HG03066 (cell line): ENCODE results near the gene ATP8B1.
"Not testable (repeated sequence)": the region's sequence is repeated elsewhere in the genome, so short reads cannot be mapped to it uniquely, and the experiment has no call there.

Source experiments
- ATAC-seq: cut with Tn5 transposase; IDR thresholded peaks from one replicate; pipeline ENCODE4 v1.9.1; 2021; ENCODE audit warnings: low read depth; ENCODE audit not compliant: unreplicated experiment

The ATP8B1 gene

DNA sequence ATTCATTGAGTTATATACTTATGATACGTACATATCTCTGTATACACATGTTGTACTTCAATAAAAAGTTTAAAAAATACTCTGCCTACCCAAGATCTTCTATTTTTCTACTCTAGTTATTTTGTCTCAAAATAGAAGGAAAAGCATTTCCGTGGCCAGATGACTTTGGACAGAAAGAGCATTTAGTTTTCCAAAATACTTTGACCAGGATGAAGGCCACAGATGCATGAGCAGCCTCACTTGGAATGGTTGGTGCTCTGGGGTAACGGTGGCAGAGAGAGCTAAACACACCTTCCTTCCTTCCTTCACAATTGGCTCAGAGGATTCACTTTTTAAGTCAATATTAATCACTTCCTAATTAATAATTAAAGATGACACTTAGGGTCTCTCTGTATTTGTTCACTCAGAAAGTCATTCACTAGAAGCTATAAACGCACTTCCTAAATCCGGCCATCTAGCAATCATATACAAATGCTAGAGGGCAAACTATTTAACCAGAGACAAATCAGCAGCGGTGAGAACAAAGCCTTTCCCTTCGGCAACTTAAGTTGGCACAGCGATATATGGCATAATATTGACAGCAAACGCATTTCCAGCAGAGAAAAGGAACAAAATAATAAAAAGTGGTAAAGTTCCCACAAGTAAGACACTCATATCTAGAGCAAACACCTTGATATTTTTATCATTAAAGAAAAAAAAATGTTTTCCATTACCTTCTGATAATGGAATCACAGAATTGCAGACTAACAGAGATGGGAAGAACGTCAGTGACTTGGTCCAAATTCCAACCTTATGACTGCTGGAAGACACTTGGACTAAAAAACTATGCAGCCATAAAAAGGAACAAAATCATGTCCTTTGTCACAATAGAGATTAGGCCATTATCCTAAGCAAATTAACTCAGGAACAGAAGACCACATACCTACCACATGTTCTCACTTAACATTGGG lies 125.6 kb downstream of the ATP8B1 start:
- ATAC-seq = no peak

DNA sequence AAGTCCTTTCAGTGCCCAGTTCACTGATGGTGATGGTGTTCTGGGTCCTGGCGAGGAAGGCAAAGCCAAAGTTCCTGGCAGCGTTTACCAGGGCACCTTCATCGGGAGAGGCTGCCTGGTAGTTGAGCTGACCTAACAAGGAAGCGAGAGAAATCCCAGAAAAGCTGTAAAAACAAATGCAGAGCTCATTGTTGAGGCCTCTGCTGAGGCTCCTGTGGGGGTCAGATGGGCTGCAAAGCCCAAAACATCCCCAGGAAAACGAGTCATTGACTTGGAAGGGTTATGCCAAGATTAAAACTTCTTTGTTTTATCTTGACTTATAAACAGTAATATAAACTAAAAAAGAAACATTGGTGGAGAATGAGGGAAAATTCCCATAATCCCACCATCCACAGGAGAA lies 128.2 kb downstream of the ATP8B1 start:
- no peak for ATAC-seq

DNA sequence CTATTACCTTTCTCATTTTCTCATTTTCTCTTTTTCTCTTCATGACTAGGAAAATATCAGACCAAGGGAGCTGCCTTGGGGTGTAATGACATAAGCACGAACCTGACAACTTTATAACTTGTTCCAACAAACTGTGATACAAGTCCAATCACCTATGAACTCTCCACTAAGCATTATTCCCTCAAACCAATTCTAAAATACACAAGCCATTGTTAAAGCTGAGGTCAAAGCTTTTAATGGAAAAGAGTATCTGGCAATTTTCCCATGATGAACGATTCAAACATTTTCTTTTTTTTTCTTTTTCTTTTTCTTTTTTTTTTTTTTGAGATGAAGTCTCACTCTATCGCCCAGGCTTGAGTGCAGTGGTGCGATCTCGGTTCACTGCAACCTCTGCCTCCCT lies 133.1 kb downstream of the ATP8B1 start:
- ATAC-seq = no peak

DNA sequence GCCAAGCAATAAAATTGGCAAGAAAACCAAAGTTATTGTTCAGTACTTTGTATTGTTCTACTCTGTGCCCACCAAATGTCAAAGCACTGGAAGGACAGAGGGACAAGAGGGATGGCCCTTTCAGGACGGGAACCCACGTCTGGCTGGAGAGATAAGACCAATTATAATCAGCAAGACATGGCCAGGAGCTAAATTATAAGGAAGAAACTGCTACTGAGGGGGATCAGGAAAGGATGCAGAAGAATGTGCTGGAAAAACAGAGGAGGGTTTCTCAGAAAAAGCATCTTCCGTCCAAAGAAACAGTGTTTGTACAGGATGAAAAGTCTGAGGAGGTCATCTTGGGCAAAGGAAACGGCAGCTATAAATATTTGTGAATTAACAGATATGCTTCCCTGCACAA lies 135.1 kb downstream of the ATP8B1 start:
- ATAC-seq = no peak

DNA sequence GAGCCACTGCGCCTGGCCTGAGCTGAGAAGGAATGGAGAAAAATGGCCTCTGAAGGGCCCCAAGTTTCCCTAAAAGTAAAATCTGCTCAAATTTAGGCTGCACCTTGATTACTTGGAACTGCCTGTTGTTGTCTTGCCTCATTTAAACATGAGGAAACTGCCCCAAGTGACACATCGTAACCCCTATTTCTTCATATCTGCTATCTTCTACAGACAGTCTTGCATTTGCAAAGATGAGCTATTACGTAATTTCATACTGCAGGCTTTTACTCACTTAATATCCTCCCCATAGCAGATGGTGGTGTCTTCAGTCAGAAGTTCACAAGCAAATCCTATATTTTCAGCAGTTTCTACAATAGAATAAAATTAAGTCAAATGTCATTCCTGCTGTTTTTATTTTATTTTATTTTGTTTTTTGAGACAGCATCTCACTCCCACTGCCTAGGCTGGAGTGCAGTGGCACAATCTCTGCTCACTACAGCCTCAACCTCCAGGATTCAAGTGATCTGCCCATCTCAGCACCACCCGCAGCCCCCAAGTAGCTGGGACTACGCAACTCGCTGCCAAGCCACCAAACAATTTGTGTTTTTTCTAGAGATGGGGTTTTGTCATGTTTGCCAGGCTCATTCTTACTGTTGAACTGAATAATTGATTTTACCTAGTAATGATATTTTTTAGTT lies 136.2 kb downstream of the ATP8B1 start:
- ATAC-seq = no peak

DNA sequence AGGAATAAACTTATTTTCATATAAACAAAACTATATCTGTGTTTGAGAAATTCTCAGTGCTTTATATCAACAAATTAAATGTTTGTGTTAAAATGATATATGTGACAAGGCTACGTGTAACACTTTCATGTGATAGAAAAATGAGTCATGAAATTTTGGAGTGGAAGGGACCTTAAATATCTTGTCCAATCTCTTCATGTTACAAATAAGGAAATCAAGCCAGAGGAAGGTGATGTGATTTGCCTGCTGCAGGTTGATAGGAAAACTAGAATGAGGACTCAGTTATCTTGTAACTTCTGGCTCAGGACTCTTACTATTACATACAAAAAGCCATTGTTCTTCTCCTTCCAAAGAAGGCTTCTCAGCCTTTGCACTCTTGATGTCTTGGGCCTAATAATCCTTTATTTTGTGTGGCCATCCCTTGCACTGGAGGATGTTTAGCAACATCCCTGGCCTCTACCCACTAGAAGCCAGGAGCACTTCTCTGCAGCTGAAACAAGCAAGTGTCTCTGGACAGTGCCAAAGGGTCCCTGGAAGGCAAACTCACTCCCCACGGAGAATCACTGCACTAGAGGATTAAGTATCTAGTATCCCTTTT lies 138.4 kb downstream of the ATP8B1 start:
- ATAC-seq = no peak

DNA sequence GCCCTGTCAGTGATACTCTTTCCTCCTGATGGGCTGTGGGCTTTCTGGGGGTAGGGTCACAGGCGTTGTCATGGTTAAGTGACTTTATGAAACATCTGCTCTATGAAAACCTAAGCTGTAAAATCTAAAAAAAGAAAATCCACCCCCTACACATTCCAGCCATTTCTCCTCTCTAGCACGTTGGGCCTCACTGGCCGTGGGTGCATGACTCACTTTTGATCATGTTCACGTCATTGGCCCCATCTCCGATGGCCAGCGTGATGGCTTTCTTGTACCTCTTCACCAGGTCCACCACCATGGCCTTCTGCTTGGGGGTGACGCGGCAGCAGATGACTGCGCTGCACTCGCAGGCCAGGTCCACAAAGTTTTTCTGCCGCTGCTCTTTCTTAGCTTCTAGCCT lies 142.2 kb downstream of the ATP8B1 start:
- ATAC-seq = no peak

DNA sequence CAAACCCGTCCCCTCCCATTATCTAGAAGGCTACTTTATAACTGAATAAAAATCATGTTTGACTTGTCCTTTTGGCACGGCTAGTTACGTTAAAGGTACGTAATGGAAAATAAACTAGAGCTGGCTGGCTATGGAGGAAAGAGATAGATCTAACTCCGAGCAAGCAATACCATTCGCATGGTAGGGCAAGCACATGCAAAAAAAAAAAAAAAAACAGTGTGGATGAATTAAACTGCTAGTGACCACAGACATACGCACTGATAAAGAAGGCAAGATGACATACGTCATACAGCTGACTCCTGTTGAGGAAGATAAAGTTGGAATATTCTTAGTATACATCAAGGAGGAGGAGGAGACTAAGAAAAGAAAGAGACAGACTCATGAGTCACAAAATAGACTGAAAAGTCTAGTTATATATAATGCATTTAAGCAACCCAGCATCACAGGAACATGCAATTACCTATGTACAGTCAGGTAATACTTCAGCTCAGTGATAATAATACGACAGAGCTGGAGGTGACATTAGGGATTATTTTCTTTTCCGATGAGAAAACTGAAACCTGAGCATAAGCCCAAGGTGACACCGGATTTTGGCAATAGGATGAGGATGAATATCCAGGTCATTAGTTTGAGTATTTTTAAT lies 143.5 kb downstream of the ATP8B1 start:
- ATAC-seq = no peak

DNA sequence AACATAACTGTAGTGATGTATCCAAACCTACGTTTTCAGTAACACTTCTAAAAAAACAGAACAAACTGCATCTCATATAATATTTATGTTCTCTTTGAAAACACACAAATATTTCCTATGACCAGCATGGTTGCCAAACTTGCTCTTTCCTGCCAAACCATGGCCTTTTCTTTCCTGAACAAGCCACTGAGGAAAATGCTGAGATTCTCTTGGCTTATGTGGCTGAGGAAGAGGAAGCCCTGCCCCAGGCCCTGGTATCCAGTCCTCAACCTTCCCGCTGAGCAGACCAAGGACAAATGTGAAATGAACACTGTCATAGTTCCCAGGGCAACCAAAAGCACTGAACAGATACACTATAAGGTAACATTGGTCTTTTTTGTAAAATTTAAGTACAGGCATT lies 145.6 kb downstream of the ATP8B1 start:
- ATAC-seq = no peak

DNA sequence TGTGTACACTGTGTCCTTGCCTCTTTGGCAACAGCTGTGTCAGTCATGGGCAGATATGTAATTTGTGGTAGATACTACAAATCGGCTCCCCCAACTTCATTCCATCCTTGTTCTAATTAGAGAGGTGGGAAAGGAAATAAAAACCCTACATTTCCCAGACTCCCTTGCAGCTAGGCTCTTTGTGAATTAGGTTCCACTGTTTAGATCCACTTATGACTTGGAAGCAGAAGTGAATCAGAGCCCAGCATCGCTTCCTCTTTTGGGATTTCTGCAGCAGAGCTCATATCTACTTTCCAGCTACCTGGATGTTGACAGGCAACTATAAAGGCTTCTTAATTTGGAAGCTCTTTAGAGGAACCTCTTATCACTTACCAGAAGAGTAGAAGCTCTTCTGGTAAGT lies 147.4 kb downstream of the ATP8B1 start:
- ATAC-seq = no peak

DNA sequence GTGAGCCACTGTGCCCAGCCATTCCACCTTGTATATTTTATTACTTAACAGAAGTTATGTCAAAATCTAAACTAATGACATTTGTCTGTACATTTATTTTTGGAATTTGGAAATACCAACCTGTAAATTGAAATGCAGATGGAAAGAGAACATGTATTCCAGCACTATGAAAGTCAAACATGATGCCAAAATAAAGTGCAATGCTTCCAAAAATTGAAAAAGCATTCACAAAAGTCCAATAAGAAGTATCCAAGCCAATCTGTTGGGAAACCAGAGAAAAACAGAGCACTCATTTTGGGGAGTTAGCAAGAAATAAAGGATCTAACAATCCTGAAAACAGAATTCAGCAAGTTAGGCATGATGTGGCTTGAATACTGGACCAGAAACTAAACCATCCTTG lies 151.2 kb downstream of the ATP8B1 start:
- no peak for ATAC-seq

DNA sequence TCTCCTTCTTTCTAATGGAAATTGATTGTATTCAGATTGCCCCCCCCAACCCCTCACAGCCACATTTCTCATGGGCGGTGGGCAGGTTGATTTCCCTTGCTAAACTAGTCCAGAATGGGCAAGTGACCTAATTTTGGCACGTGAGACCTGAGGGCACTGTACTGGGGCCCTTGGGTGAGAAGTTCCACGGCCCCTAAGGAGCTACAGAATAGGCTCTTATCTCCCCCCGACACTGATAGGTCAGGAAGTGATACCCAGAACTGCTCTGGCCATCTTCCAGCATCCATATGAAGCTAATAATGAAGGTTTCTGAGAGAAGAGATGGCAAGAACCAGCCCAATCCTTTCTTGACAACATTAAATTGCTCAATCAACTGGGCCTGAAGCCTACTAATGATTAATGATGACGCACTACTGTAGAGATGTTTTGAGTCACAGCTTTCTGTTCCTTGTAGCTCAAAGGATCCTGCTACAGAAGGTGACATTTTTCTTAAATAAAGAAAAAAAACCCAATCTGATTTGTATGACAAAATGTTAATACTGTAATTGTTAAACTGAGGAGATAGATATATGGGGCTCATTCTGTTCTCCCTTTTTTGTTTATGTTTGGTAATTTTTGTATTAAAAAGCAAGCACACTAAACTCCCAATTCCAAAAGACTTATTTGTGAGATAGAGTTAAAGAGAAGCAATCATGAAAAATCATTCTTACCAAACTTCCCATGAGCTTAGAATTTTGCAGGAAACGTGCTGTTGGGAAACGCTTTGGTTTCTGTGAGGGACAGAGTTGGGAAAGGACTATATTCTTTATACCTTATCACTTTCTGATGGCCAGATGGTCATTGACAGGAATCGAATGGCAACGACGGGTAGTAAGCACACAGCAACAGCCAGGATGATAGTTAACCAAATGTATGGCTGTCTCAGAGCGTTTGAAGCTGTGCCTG lies 153.3 kb downstream of the ATP8B1 start:
- ATAC-seq = peak; percentile 95

DNA sequence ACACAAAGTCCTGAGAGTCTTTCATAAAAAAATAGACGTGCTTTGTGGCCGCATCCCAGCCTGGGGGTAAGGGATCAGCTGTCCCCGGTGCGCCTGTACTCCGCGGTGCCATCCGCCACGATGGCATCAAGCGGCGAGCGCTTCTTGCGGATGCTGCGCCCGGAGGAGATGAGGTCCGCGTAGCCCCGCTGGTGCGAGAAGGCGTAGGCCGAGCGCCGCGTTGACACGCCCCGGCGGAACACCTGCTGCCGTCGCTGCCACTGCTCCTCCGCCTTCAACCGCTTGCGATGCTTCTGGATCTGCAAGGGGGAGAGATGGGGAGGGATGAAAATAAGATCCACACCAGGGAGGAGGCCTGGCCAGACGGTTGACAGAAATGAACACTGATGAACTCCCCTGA lies 154.7 kb downstream of the ATP8B1 start:
- ATAC-seq = no peak

DNA sequence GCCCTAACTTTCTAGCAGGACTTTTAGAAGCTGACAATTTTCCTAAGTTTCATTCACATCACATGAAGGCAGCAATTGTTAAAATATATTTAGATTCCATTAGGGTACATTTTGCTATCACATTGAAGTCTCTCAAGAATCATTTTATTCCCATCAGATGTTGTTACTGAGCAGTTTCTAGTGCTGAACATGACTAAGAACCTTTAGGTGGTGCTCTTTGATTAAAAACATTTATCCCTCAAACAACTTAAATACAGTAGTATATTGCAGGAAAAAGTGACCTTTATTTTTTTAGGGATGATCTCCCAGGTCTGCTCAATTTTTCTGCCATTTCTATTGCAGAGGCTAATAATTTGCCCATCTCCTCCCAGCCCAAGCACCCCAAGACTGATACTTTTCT lies 158.6 kb downstream of the ATP8B1 start:
- ATAC-seq = no peak

DNA sequence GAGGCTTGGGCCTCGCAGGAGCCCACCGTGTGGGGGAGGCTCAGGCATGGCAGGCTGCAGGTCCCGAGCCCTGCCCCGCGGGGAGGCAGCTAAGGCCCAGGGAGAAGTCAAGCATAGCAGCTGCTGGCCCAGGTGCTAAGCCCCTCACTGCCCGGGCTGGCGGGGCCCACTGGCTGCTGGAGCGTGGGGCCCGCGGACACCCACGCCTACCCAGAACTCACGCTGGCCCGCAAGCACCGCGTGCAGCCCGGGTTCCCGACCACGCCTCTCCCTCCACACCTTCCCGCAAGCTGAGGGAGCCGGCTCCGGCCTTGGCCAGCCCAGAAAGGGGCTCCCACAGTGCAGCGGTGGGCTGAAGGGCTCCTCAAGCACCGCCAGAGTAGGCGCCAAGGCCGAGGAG lies 159.4 kb downstream of the ATP8B1 start:
- not testable (repeated sequence) for ATAC-seq

DNA sequence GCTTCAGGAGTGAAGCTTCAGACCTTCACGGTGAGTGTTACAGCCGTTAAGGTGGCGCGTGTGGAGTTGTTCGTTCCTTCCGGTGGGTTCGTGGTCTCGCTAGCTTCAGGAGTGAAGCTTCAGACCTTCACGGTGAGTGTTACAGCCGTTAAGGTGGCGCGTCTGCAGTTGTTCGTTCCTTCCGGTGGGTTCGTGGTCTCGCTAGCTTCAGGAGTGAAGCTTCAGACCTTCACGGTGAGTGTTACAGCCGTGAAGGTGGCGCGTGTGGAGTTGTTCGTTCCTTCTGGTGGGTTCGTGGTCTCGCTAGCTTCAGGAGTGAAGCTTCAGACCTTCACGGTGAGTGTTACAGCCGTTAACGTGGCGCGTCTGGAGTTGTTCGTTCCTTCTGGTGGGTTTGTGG lies 160.7 kb downstream of the ATP8B1 start:
- ATAC-seq = not testable (repeated sequence)

DNA sequence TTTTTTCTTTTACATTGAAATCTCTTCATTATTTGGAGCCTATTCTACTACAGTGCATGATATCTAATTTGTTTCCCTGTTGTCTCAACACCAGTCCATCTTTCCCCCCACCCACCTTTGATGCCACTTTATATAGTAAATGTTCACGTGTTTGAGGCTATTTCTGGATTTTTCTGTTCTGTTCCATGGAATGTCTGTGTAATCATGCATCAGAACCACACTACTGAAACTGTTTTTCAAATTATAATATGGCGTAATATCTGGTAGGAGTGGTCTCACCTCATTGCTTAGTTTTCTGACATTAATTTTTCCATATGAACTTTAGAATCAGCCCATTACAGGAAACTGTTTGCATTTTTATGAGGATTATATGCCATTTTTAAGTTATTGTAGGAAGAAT lies 162.4 kb downstream of the ATP8B1 start:
- ATAC-seq = no peak

DNA sequence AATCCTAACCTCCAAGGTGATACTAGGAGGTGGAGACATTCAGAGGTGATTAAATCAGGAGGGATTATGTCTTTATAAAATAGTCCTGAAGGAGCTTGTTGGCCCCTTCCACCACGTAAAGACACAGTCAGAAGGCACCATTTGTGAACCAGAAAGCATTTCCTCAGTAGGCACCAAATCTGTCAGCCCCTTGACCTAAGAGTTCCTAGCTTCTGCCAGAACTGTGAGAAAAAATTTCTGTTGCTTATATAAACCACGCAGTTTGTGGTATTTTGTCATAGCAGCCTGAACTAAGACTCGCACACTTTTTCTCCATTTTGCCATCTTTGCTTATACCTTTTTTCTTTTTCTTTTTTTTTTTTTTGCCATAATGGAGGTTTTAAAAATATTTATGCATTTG lies 162.9 kb downstream of the ATP8B1 start:
- ATAC-seq = no peak

DNA sequence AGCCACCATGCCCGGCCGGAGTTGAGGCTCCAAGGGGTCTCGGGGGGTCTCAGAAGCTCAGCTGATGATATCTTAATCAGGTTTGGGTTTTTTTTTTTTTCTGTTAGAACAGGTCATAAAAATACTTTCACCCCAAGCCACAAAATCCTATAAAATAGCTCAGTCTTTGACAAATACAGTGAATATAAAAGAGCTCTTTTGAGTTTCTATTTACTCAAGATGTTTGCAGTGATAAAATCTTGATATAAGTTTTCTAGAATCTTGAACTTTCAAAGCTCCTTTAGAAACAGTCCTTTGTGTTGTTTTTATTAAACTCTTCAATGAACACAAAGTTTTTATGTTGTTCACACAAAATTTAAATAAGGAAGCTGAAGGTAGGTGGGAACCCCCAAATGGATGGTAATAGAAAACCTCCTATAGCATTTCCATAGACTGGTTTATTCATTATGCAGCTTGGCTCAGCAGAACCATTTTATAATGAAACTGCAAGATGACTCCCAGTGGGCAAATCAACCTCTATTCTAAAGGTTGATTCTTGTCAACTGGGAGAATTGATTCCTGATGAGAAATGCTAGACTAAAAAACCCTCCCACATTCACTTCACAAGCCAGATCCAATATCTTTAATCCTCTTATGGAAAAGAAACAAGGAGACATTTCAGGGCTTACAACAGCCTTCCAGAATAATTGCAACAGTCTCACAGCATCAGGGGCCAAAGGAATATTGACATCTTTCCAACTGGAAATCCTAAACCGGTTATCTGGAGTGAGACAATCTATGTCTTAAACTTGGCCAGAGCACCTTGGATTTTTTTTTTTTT lies 167.9 kb downstream of the ATP8B1 start:
- ATAC-seq = no peak
